Activated naive CD8-positive, alpha-beta T cell (primary cell): Measurements from ENCODE around the gene MRPL47.

ENCODE experiments used
- H3K27ac Mint-ChIP-seq: one replicate; pipeline ENCODE4 v1.8.0; 2021; ENCODE audit warnings: mixed read lengths
- H3K27me3 Mint-ChIP-seq: one replicate; pipeline ENCODE4 v1.8.0; 2021; ENCODE audit warnings: mixed read lengths
- H3K36me3 Mint-ChIP-seq: one replicate; pipeline ENCODE4 v1.8.0; 2021; ENCODE audit warnings: mixed read lengths
- H3K4me1 Mint-ChIP-seq: one replicate; pipeline ENCODE4 v1.8.0; 2021; ENCODE audit warnings: low read depth, mixed read lengths
- H3K4me3 Mint-ChIP-seq: one replicate; pipeline ENCODE4 v1.8.0; 2021; ENCODE audit warnings: mild to moderate bottlenecking, mixed read lengths
- H3K9me3 Mint-ChIP-seq: one replicate; pipeline ENCODE4 v1.8.0; 2021; ENCODE audit warnings: low read depth, mixed read lengths

Gene MRPL47

DNA sequence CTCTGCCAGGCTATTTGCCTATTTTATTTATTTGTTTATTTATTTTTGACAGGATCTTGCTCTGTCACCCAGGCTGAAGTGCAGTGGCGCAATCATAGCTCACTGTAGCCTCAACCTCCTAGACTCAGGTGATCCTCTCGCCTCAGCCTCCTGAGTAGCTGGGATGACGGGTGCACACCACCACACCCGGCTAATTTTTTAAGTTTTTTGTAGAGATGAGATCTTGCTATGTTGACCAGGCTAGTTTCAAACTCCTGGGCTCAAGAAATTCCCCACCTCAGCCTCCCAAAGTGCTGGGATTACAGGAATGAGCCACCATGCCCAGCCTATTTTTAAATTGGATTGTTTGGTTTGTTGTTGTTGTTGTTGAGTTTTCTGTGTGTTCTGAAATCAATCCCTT is 5.6 kb upstream of the MRPL47 start:
- H3K9me3 Mint-ChIP-seq, result no peaks in the 10 kb centered on the region
- peaks cover 4% of the 10 kb centered on the region for H3K36me3 Mint-ChIP-seq
- no peaks in the 10 kb centered on the region for H3K27me3 Mint-ChIP-seq
- no peak overlapping the region for H3K4me3 Mint-ChIP-seq
- peaks cover 36% of the 10 kb centered on the region for H3K4me1 Mint-ChIP-seq
- no peak overlapping the region for H3K27ac Mint-ChIP-seq

GRCh38 chr3:179608931-179609720 is 4.7 kb upstream of the MRPL47 start:
- peaks cover 4% of the 10 kb centered on the region for H3K36me3 Mint-ChIP-seq
- H3K27ac Mint-ChIP-seq, result peak overlapping the region; percentile 91
- peak overlapping the region; percentile 48 for H3K4me3 Mint-ChIP-seq
- H3K27me3 Mint-ChIP-seq, result no peaks in the 10 kb centered on the region
- H3K4me1 Mint-ChIP-seq, result peaks cover 42% of the 10 kb centered on the region
- no peaks in the 10 kb centered on the region for H3K9me3 Mint-ChIP-seq

- H3K9me3 Mint-ChIP-seq, result no peaks in the 10 kb centered on the region
- H3K27me3 Mint-ChIP-seq, result no peaks in the 10 kb centered on the region
- H3K4me3 Mint-ChIP-seq, result peak overlapping the region; percentile 99
- peaks cover 46% of the 10 kb centered on the region for H3K4me1 Mint-ChIP-seq
- H3K27ac Mint-ChIP-seq, result peak overlapping the region; percentile 74
- peaks cover 2% of the 10 kb centered on the region for H3K36me3 Mint-ChIP-seq
Observed at GRCh38 chr3:179606534-179607085, 2.2 kb upstream of the MRPL47 start.

- H3K36me3 Mint-ChIP-seq, result peaks cover 4% of the 10 kb centered on the region
- peak overlapping the region; percentile 99 for H3K4me3 Mint-ChIP-seq
- no peaks in the 10 kb centered on the region for H3K9me3 Mint-ChIP-seq
- peaks cover 38% of the 10 kb centered on the region for H3K4me1 Mint-ChIP-seq
- peak overlapping the region; percentile 100 for H3K27ac Mint-ChIP-seq
- H3K27me3 Mint-ChIP-seq, result no peaks in the 10 kb centered on the region
Observed at GRCh38 chr3:179603831-179604230, 607 bp downstream of the MRPL47 start.

- Mint-ChIP-seq H3K27me3 (no peaks in the 10 kb centered on the region), H3K9me3 (no peaks in the 10 kb centered on the region), H3K27ac (peak overlapping the region; percentile 100), H3K4me3 (peak overlapping the region; percentile 99), H3K36me3 (peaks cover 4% of the 10 kb centered on the region), H3K4me1 (peaks cover 35% of the 10 kb centered on the region)
Observed at GRCh38 chr3:179603321-179603720, 1.1 kb downstream of the MRPL47 start.

- H3K4me3 Mint-ChIP-seq, result no peak overlapping the region
- H3K36me3 Mint-ChIP-seq, result peaks cover 4% of the 10 kb centered on the region
- no peaks in the 10 kb centered on the region for H3K9me3 Mint-ChIP-seq
- peaks cover 15% of the 10 kb centered on the region for H3K4me1 Mint-ChIP-seq
- H3K27me3 Mint-ChIP-seq, result no peaks in the 10 kb centered on the region
- H3K27ac Mint-ChIP-seq, result no peak overlapping the region
Observed at GRCh38 chr3:179599531-179599930, 4.9 kb downstream of the MRPL47 start.

DNA sequence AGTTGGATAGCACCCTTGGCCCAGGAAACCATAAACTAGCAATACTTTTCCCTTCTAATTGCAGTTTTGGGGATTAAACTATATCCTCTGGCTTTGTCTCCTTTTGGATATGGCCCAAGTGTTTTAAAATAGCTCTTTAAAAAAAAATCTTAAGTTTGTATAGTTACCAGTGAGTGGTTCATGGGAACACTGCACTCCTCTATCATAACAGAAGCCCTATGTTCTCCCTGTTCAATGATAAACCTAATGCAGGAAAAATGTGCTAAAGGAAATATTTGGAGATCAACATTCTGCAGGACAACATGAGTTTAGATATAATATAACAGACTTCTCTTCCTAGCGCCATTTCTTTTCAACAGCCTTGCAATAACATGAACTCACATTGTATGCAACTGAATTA is 13.1 kb downstream of the MRPL47 start:
- Mint-ChIP-seq H3K27ac (no peak overlapping the region), H3K36me3 (no peaks in the 10 kb centered on the region), H3K4me3 (no peak overlapping the region), H3K9me3 (no peaks in the 10 kb centered on the region), H3K27me3 (no peaks in the 10 kb centered on the region), H3K4me1 (peaks cover 4% of the 10 kb centered on the region)

- Mint-ChIP-seq H3K4me1 (peaks cover 4% of the 10 kb centered on the region), H3K27me3 (no peaks in the 10 kb centered on the region), H3K4me3 (no peak overlapping the region), H3K36me3 (peaks cover 2% of the 10 kb centered on the region), H3K27ac (peak overlapping the region; percentile 43), H3K9me3 (no peaks in the 10 kb centered on the region)
Observed at GRCh38 chr3:179590669-179591068, 13.8 kb downstream of the MRPL47 start.

GRCh38 chr3:179589143-179589542 is 15.3 kb downstream of the MRPL47 start:
- H3K4me3 Mint-ChIP-seq, result no peak overlapping the region
- H3K4me1 Mint-ChIP-seq, result peaks cover 4% of the 10 kb centered on the region
- H3K27me3 Mint-ChIP-seq, result no peaks in the 10 kb centered on the region
- no peaks in the 10 kb centered on the region for H3K9me3 Mint-ChIP-seq
- peak overlapping the region; percentile 70 for H3K27ac Mint-ChIP-seq
- peaks cover 4% of the 10 kb centered on the region for H3K36me3 Mint-ChIP-seq

DNA sequence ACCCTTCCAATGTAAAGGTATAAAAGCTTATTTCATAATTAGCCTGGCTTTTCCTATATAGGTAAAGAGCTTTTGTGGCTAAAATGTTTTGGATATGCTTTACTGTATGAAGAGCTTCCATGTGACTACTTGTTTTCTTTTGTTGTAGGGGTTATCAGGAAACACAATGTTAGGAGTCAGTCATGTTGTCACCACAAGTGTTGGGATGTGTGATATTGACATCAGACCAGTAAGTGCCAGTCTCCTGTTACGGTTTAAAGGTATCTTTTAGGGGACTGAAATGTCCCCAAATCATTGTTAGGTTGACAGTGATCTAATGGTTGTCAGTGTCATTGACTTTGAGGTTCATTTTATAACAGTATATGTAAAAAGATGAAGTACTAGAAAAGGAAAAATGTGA is 23.4 kb downstream of the MRPL47 start:
- no peak overlapping the region for H3K27ac Mint-ChIP-seq
- no peaks in the 10 kb centered on the region for H3K27me3 Mint-ChIP-seq
- H3K4me3 Mint-ChIP-seq, result no peak overlapping the region
- no peaks in the 10 kb centered on the region for H3K9me3 Mint-ChIP-seq
- H3K4me1 Mint-ChIP-seq, result no peaks in the 10 kb centered on the region
- H3K36me3 Mint-ChIP-seq, result peaks cover 4% of the 10 kb centered on the region

GRCh38 chr3:179565496-179565895 is 38.9 kb downstream of the MRPL47 start:
- no peaks in the 10 kb centered on the region for H3K27me3 Mint-ChIP-seq
- H3K9me3 Mint-ChIP-seq, result no peaks in the 10 kb centered on the region
- peaks cover 3% of the 10 kb centered on the region for H3K36me3 Mint-ChIP-seq
- peak overlapping the region; percentile 28 for H3K4me3 Mint-ChIP-seq
- H3K27ac Mint-ChIP-seq, result peak overlapping the region; percentile 8
- peaks cover 35% of the 10 kb centered on the region for H3K4me1 Mint-ChIP-seq

GRCh38 chr3:179563271-179563783 is 41.1 kb downstream of the MRPL47 start:
- no peaks in the 10 kb centered on the region for H3K9me3 Mint-ChIP-seq
- no peaks in the 10 kb centered on the region for H3K27me3 Mint-ChIP-seq
- no peaks in the 10 kb centered on the region for H3K36me3 Mint-ChIP-seq
- peaks cover 32% of the 10 kb centered on the region for H3K4me1 Mint-ChIP-seq
- H3K27ac Mint-ChIP-seq, result peak overlapping the region; percentile 97
- peak overlapping the region; percentile 98 for H3K4me3 Mint-ChIP-seq

- H3K4me1 Mint-ChIP-seq, result peaks cover 31% of the 10 kb centered on the region
- no peaks in the 10 kb centered on the region for H3K36me3 Mint-ChIP-seq
- H3K27ac Mint-ChIP-seq, result peak within 1 kb of the TSS; percentile 99
- no peaks in the 10 kb centered on the region for H3K9me3 Mint-ChIP-seq
- no peaks in the 10 kb centered on the region for H3K27me3 Mint-ChIP-seq
- peak within 1 kb of the TSS; percentile 98 for H3K4me3 Mint-ChIP-seq
Observed at GRCh38 chr3:179562591-179563270, 41.7 kb downstream of the MRPL47 start, which contains the start of gene ACTL6A. ACTL6A (plus strand) TSS chr3:179562926; CDS start chr3:179563093, 167 bp downstream.

GRCh38 chr3:179560791-179561190 is 43.6 kb downstream of the MRPL47 start:
- H3K4me3 Mint-ChIP-seq, result no peak overlapping the region
- H3K27ac Mint-ChIP-seq, result no peak overlapping the region
- no peaks in the 10 kb centered on the region for H3K9me3 Mint-ChIP-seq
- peaks cover 25% of the 10 kb centered on the region for H3K4me1 Mint-ChIP-seq
- H3K36me3 Mint-ChIP-seq, result no peaks in the 10 kb centered on the region
- no peaks in the 10 kb centered on the region for H3K27me3 Mint-ChIP-seq

- H3K36me3 Mint-ChIP-seq, result no peaks in the 10 kb centered on the region
- no peaks in the 10 kb centered on the region for H3K27me3 Mint-ChIP-seq
- no peak overlapping the region for H3K4me3 Mint-ChIP-seq
- H3K4me1 Mint-ChIP-seq, result peaks cover 9% of the 10 kb centered on the region
- H3K27ac Mint-ChIP-seq, result no peak overlapping the region
- no peaks in the 10 kb centered on the region for H3K9me3 Mint-ChIP-seq
Observed at GRCh38 chr3:179558742-179559364, 45.6 kb downstream of the MRPL47 start.
